Thymus (tissue), 11 donors: Measurements from ENCODE around the gene CHMP2A. TPM values are rescaled to one million over a fixed set of nuclear protein-coding genes. Genes with fewer than 3 reads are reported as not detected.
"Not testable (repeated sequence)": the region's sequence is repeated elsewhere in the genome, so short reads cannot be mapped to it uniquely, and the experiment has no call there.

Experiments used
- DNase-seq, 9 donors: peaks; one replicate each; pipeline ENCODE4 v3.0.0-alpha.2; 2013; ENCODE audit warnings: low spot score in 9 of 9, low read depth in 6 of 9, missing footprints in 1 of 9
- H3K27ac ChIP-seq, 2 donors: one replicate each; pipeline ENCODE4 v1.5.1; 2013; ENCODE audit warnings: control low read depth in 1 of 2, low read depth in 1 of 2, low read length in 1 of 2, mild to moderate bottlenecking in 1 of 2, moderate library complexity in 1 of 2
- H3K27me3 ChIP-seq, 2 donors: one replicate each; pipeline ENCODE4 v1.5.1; 2013; ENCODE audit warnings: low read length in 1 of 2; ENCODE audit not compliant: control insufficient read depth in 2 of 2, insufficient read depth in 1 of 2
- H3K36me3 ChIP-seq, 2 donors: one replicate each; pipeline ENCODE4 v1.5.1; 2013; ENCODE audit warnings: low read length in 1 of 2, mild to moderate bottlenecking in 1 of 2, moderate library complexity in 1 of 2; ENCODE audit not compliant: control insufficient read depth in 2 of 2, insufficient read depth in 2 of 2
- H3K4me1 ChIP-seq, 2 donors: one replicate each; pipeline ENCODE4 v1.5.1; 2013; ENCODE audit warnings: low read length in 2 of 2; ENCODE audit not compliant: control insufficient read depth in 2 of 2, insufficient read depth in 2 of 2
- H3K4me3 ChIP-seq, 2 donors: one replicate each; pipeline ENCODE4 v1.5.1; 2013; ENCODE audit warnings: low read length in 2 of 2, control low read depth in 1 of 2, mild to moderate bottlenecking in 1 of 2
- H3K9me3 ChIP-seq, 2 donors: one replicate each; pipeline ENCODE4 v1.5.1; 2013; ENCODE audit warnings: low read length in 1 of 2, mild to moderate bottlenecking in 1 of 2; ENCODE audit not compliant: control insufficient read depth in 2 of 2, insufficient read depth in 1 of 2
- WGBS: extraction: QIAGEN DNeasy Blood & Tissue Kit; methylation state at CpG from one replicate; pipeline ENCODE4 v1.1.7; 2013; 5-methylcytosine and 5-hydroxymethylcytosine counted together
- polyA plus RNA-seq: library from polyadenylated mRNA; stranded (reverse); fragments of 200-250 nt; gene quantifications from one replicate; pipeline ENCODE4 v1.2.3, GENCODE V29; 2013
- total RNA-seq: library from RNA; stranded (reverse); fragments of 120-200 nt; gene quantifications from one replicate; pipeline ENCODE4 v1.2.4, GENCODE V29; 2013
- donor health status: healthy.

CHMP2A gene
- total and polyA plus RNA-seq, 2 donors: 75.4 to 131 TPM

GRCh38 chr19:58511353-58512208, 43.3 kb downstream of the CHMP2A start, which contains the start of gene SLC27A5:
Gene SLC27A5, minus strand, starts transcription at chr19:58511992. Its CDS starts 37 bp downstream, at chr19:58511955.
- Histone ChIP-seq H3K27me3 (no peaks in the 10 kb centered on the region), H3K4me3 (no peak within 1 kb of the TSS), H3K9me3 (peaks cover 0 to 11% of the 10 kb centered on the region in 2 donors), H3K36me3 (peaks cover 10 to 11% of the 10 kb centered on the region in 2 donors), H3K27ac (no peak within 1 kb of the TSS), H3K4me1 (peaks cover 7 to 14% of the 10 kb centered on the region in 2 donors)
- DNase-seq: no peak
- WGBS: 96% methylated on average over 25 of the region's 25 CpGs

DNA sequence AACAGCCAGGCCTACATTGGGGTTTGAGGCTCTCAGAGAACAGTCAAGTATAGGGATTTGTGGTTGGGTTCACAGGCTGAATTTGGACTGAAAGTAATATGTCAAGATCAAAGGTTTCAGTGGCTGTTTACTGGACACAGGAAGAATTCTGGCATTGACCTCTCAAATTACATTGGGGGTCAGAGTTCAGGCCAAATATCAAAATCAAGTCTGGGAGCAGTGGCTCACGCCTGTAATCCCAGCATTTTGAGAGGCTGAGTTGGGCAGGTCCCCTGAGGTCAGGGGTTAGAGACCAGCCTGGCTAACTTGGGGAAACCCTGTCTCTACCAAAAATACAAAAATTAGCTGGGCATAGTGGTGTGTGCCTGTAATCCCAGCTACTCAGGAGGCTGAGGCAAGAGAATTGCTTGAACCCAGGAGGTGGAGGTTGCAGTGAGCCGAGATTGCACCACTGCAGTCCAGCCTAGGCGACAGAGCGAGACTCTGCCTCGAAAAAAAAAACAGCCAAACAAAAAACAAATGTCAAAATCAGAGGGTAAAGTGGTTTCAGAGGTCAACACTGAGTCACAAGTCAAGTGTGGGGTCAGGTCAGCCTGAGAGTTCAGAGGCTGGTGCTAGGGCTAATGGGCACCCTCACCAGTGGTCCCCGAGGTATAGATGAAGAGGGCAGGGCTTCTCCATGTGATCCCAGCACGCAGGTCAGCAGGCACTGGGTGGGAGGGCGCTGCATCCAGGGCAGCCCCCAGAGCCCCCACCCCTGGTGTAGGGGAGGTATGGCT, 44.6 kb downstream of the CHMP2A start:
- DNase-seq: no peak
- Histone ChIP-seq H3K9me3 (peaks cover 0 to 11% of the 10 kb centered on the region in 2 donors), H3K27me3 (no peaks in the 10 kb centered on the region), H3K4me1 (peaks cover 7 to 12% of the 10 kb centered on the region in 2 donors), H3K36me3 (no peaks in the 10 kb centered on the region), H3K4me3 (no peak overlapping the region), H3K27ac (no peak overlapping the region)
- 93% methylated on average over 8 of the region's 8 CpGs for WGBS

DNA sequence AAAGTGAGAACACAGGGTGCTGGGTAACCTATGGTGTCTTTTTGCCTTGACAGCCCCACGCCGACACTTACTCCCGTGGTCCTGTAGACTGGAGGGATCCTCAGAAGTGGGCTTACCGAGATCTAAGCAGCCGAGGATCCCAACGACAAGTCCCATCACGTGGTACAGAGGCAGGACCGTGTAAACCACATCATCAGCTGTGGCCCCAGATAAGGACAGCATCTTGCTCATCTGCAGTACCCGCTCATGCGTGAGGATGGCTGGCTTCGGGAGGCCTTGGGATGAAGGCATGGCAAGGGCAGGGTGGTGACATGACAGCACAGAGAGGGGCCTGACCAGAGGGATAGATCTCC, 45.2 kb downstream of the CHMP2A start:
- 94% methylated on average over 11 of the region's 11 CpGs for WGBS
- no peak overlapping the region for H3K27ac ChIP-seq
- no peak for DNase-seq
- H3K36me3 ChIP-seq: no peaks in the 10 kb centered on the region
- H3K9me3 ChIP-seq: peaks cover 0 to 11% of the 10 kb centered on the region in 2 donors
- H3K27me3 ChIP-seq: no peaks in the 10 kb centered on the region
- H3K4me3 ChIP-seq: no peak overlapping the region
- peaks cover 7 to 12% of the 10 kb centered on the region in 2 donors for H3K4me1 ChIP-seq

DNA sequence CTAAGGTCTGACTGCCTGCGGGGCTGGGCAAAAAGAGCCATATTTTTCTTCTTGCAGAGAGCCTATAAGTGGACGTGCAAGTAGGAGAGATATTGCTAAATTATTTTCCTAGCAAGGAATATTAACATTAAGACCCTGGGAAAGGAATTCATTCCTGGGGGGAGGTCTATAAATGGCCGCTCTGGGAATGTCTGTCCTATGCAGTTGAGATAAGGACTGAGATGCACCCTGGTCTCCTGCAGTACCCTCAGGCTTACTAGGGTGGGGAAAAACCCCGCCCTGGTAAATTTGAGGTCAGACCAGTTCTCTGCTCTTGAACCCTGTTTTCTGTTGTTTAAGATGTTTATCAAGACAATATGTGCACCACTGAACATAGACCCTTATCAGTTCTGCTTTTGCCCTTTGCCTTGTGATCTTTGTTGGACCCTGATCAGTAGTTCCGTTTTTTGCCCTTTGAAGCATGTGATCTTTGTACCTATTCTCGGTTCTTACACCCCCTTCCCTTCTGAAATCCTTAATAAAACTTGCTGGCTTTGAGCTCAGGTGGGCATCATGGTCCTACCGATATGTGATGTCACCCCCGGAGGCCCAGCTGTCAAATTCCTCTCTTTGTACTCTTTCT, 47.2 kb downstream of the CHMP2A start:
- H3K9me3 ChIP-seq: peaks cover 0 to 11% of the 10 kb centered on the region in 2 donors
- H3K4me1 ChIP-seq, H3K27me3 ChIP-seq, H3K36me3 ChIP-seq, H3K4me3 ChIP-seq, H3K27ac ChIP-seq, DNase-seq: not testable (repeated sequence)
- WGBS: 80% methylated on average over 8 of the region's 8 CpGs

Other genes starting within 250 kb of the CHMP2A start
- 55.2 TPM for gene ERVK3-1, start 249.7 kb downstream of the CHMP2A start, total RNA-seq
- 60.9 TPM for gene ERVK3-1, start 249.7 kb downstream of the CHMP2A start, polyA plus RNA-seq
- gene ZSCAN22, start 228.1 kb downstream of the CHMP2A start, total RNA-seq: 1.2 TPM
- gene ZSCAN22, start 228.1 kb downstream of the CHMP2A start, polyA plus RNA-seq: 1.2 TPM
- 59.3 TPM for gene A1BG, start 201.6 kb downstream of the CHMP2A start, total RNA-seq
- 77.3 TPM for gene A1BG, start 201.6 kb downstream of the CHMP2A start, polyA plus RNA-seq
- 0.94 TPM for gene ZNF497, start 192.4 kb downstream of the CHMP2A start, total RNA-seq
- 1.3 TPM for gene ZNF497, start 192.4 kb downstream of the CHMP2A start, polyA plus RNA-seq
- gene ZNF837, start 174.1 kb downstream of the CHMP2A start, total RNA-seq: 3.8 TPM
- gene ZNF837, start 174.1 kb downstream of the CHMP2A start, polyA plus RNA-seq: 2.9 TPM
- gene RPS5, start 167.8 kb downstream of the CHMP2A start, total RNA-seq: 1,573 TPM
- gene RPS5, start 167.8 kb downstream of the CHMP2A start, polyA plus RNA-seq: 942 TPM
- not detected for gene RNF225, start 159.4 kb downstream of the CHMP2A start, total RNA-seq
- not detected for gene RNF225, start 159.4 kb downstream of the CHMP2A start, polyA plus RNA-seq
- 6.0 TPM for gene ZNF584, start 146.5 kb downstream of the CHMP2A start, total RNA-seq
- 5.2 TPM for gene ZNF584, start 146.5 kb downstream of the CHMP2A start, polyA plus RNA-seq
- gene ZNF132, start 115.0 kb downstream of the CHMP2A start, total RNA-seq: 6.4 TPM
- gene ZNF132, start 115.0 kb downstream of the CHMP2A start, polyA plus RNA-seq: 1.6 TPM
- 4.6 TPM for gene ZNF324B, start 103.5 kb downstream of the CHMP2A start, total RNA-seq
- gene ZNF324B, start 103.5 kb downstream of the CHMP2A start, polyA plus RNA-seq: 3.1 TPM
- 10.9 TPM for gene ZNF324, start 88.0 kb downstream of the CHMP2A start, total RNA-seq
- gene ZNF324, start 88.0 kb downstream of the CHMP2A start, polyA plus RNA-seq: 5.6 TPM
- gene ZNF446, start 78.8 kb downstream of the CHMP2A start, total RNA-seq: 7.0 TPM
- gene ZNF446, start 78.8 kb downstream of the CHMP2A start, polyA plus RNA-seq: 13.5 TPM
- 24.5 TPM for gene SLC27A5, start 43.1 kb downstream of the CHMP2A start, total RNA-seq
- 20.9 TPM for gene SLC27A5, start 43.1 kb downstream of the CHMP2A start, polyA plus RNA-seq
- gene ZBTB45, start 35.3 kb downstream of the CHMP2A start, total RNA-seq: 2.8 TPM
- 7.2 TPM for gene ZBTB45, start 35.3 kb downstream of the CHMP2A start, polyA plus RNA-seq
- 333 TPM for gene TRIM28, start 11.0 kb downstream of the CHMP2A start, total RNA-seq
- 220 TPM for gene TRIM28, start 11.0 kb downstream of the CHMP2A start, polyA plus RNA-seq
- gene UBE2M, start 3.5 kb upstream of the CHMP2A start, total RNA-seq: 33.3 TPM
- 43.9 TPM for gene UBE2M, start 3.5 kb upstream of the CHMP2A start, polyA plus RNA-seq
- gene MZF1, start 18.2 kb upstream of the CHMP2A start, total RNA-seq: 9.0 TPM
- 24.7 TPM for gene MZF1, start 18.2 kb upstream of the CHMP2A start, polyA plus RNA-seq